Measurements from ENCODE around the gene HNRNPLL. TPM values are rescaled to one million over a fixed set of nuclear protein-coding genes. Genes with fewer than 3 reads are reported as not detected.
"Not testable (repeated sequence)": the region's sequence is repeated elsewhere in the genome, so short reads cannot be mapped to it uniquely, and the experiment has no call there.

The HNRNPLL gene
- polyA plus RNA-seq, 1 experiment: 78.5 TPM

- ChIA-PET CTCF (interaction anchor here (0.6 to 1.9 kb wide), 3 partner anchors 9 to 32 kb away, joined by 3 to 14 read pairs (median 3); partner anchors contain the start of gene HNRNPLL), POLR2A (interaction anchor here (1.1 kb wide), 1 partner anchor 138 kb away, joined by 4 read pairs; the partner anchor contains the start of gene SRSF7)
- no peak overlapping the region for H3K27ac ChIP-seq (ENCODE audit: low read depth, low read length)
- no peak for DNase-seq (ENCODE audit: low read depth, low spot score)
- no peak for TF ChIP-seq CTCF (IDR thresholded peaks at IDR 0.05; ENCODE audit: low read depth, low read length)
- H3K4me3 ChIP-seq (ENCODE audit: low read depth, low read length): no peak overlapping the region
- H3K27me3 ChIP-seq (ENCODE audit: control insufficient read depth, insufficient read depth, low read length): no peaks in the 10 kb centered on the region
- no peaks in the 10 kb centered on the region for H3K9me3 ChIP-seq (ENCODE audit: control insufficient read depth, insufficient read depth, low read length)
These were observed 10.6 kb upstream of the HNRNPLL start for GRCh38 chr2:38613126-38613848.

GRCh38 chr2:38610851-38611801 is 8.4 kb upstream of the HNRNPLL start:
- no peak overlapping the region for H3K4me3 ChIP-seq (ENCODE audit: low read depth, low read length)
- TF ChIP-seq CTCF (IDR thresholded peaks at IDR 0.05; ENCODE audit: low read depth, low read length): no peak
- no peaks in the 10 kb centered on the region for H3K9me3 ChIP-seq (ENCODE audit: control insufficient read depth, insufficient read depth, low read length)
- no peak overlapping the region for H3K27ac ChIP-seq (ENCODE audit: low read depth, low read length)
- ChIA-PET POLR2A (interaction anchor here (0.5 to 0.6 kb wide), 2 partner anchors 59 to 183 kb away, joined by 4 to 12 read pairs; no protein-coding TSS in a partner anchor), CTCF (interaction anchor here (0.7 to 1.3 kb wide), 2 partner anchors 29 to 38 kb away, joined by 4 to 5 read pairs; no protein-coding TSS in a partner anchor)
- no peaks in the 10 kb centered on the region for H3K27me3 ChIP-seq (ENCODE audit: control insufficient read depth, insufficient read depth, low read length)
- no peak for DNase-seq (ENCODE audit: low read depth, low spot score)

- POLR2A ChIA-PET; H3K4me3 ChIP-seq (ENCODE audit: low read depth, low read length); DNase-seq (ENCODE audit: low read depth, low spot score); H3K27me3 ChIP-seq (ENCODE audit: control insufficient read depth, insufficient read depth, low read length); H3K27ac ChIP-seq (ENCODE audit: low read depth, low read length); H3K9me3 ChIP-seq (ENCODE audit: control insufficient read depth, insufficient read depth, low read length); CTCF ChIA-PET: not testable (repeated sequence)
These were observed 6.5 kb upstream of the HNRNPLL start for GRCh38 chr2:38609246-38609645.

- no peak overlapping the region for H3K4me3 ChIP-seq (ENCODE audit: low read depth, low read length)
- H3K27me3 ChIP-seq (ENCODE audit: control insufficient read depth, insufficient read depth, low read length): no peaks in the 10 kb centered on the region
- TF ChIP-seq CTCF (IDR thresholded peaks at IDR 0.05; ENCODE audit: low read depth, low read length): no peak
- DNase-seq (ENCODE audit: low read depth, low spot score): no peak
- ChIA-PET CTCF (no interaction called here), POLR2A (no interaction called here)
- no peaks in the 10 kb centered on the region for H3K9me3 ChIP-seq (ENCODE audit: control insufficient read depth, insufficient read depth, low read length)
- no peak overlapping the region for H3K27ac ChIP-seq (ENCODE audit: low read depth, low read length)
These were observed 6.0 kb upstream of the HNRNPLL start for GRCh38 chr2:38608755-38609154.

- POLR2A ChIA-PET: interaction anchor here (2.4 kb wide), 1 partner anchor 146 kb away, joined by 11 read pairs; the partner anchor contains the start of gene SRSF7
- no peak for DNase-seq (ENCODE audit: low read depth, low spot score)
- no peak for TF ChIP-seq CTCF (IDR thresholded peaks at IDR 0.05; ENCODE audit: low read depth, low read length)
- CTCF ChIA-PET: interaction anchor here (0.8 to 3.2 kb wide), 5 partner anchors 8 to 119 kb away, joined by 3 to 14 read pairs (median 4); no protein-coding TSS in a partner anchor
- Histone ChIP-seq H3K27ac (ENCODE audit: low read depth, low read length) (no peak overlapping the region), H3K27me3 (ENCODE audit: control insufficient read depth, insufficient read depth, low read length) (no peaks in the 10 kb centered on the region), H3K4me3 (ENCODE audit: low read depth, low read length) (no peak overlapping the region), H3K9me3 (ENCODE audit: control insufficient read depth, insufficient read depth, low read length) (no peaks in the 10 kb centered on the region; the same call in 1 of the 2 replicates)
These were observed 2.6 kb upstream of the HNRNPLL start for GRCh38 chr2:38605298-38605830.

All from AG04450 (cell line).